ENCODE measurements around the gene SNX19.

- no peak for TF ChIP-seq EZH2phosphoT487 (IDR thresholded peaks at IDR 0.05; ENCODE audit: unreplicated experiment)
- no peak for TF ChIP-seq CTCF (conservative IDR thresholded peaks at IDR 0.05; ENCODE audit: low read depth in 2 of 2)
- TF ChIP-seq REST (IDR thresholded peaks at IDR 0.05; ENCODE audit: unreplicated experiment) = no peak
- no peak for TF ChIP-seq POLR2AphosphoS5 (IDR thresholded peaks at IDR 0.05; ENCODE audit: low read depth)
- no peak for TF ChIP-seq EZH2 (IDR thresholded peaks at IDR 0.05; ENCODE audit: low read depth, unreplicated experiment)
- no peak for TF ChIP-seq CREB1 (CRISPR knock-in tag; IDR thresholded peaks at IDR 0.05; ENCODE audit: low read depth)
- TF ChIP-seq JUNB (IDR thresholded peaks at IDR 0.05; ENCODE audit: unreplicated experiment) = no peak
- TF ChIP-seq ETS1 (IDR thresholded peaks at IDR 0.05) = no peak
- TF ChIP-seq STAT1 (IDR thresholded peaks at IDR 0.05; ENCODE audit: unreplicated experiment) = no peak
- no peak for TF ChIP-seq ZNF114 (CRISPR knock-in tag; IDR thresholded peaks at IDR 0.05)
- TF ChIP-seq ZNF462 (CRISPR knock-in tag; IDR thresholded peaks at IDR 0.05) = no peak
Measured at GRCh38 chr11:130829920-130830511, 86.3 kb downstream of the SNX19 start.

Data from GM23338 (cell line).